Heart right ventricle (tissue), 16 donors: ENCODE results near the gene NDFIP1. TPM values are rescaled to one million over a fixed set of nuclear protein-coding genes. Genes with fewer than 3 reads are reported as not detected.
A peak's percentile ranks its signal among the peaks of the same experiment; 100 is the strongest.

Experiments used
- ATAC-seq, 8 donors: fragments of 200-7000 bp; cut with Tn5 transposase; one replicate each; pipeline ENCODE4 v1.9.1; 2020; ENCODE audit warnings: mild to moderate bottlenecking in 8 of 8, moderate library complexity in 8 of 8, moderate number of reproducible peaks in 1 of 8
- DNase-seq, 2 donors: peaks; one replicate each; pipeline ENCODE4 v3.0.0-alpha.2; 2020
- H3K27ac ChIP-seq, 10 donors: fragments of 200-600 bp; sonication (generic) in 2 of 10; one replicate each; pipeline versions ENCODE4 v1.5.0 to v1.8.0; 2020 to 2022; ENCODE audit warnings: mild to moderate bottlenecking in 3 of 10
- H3K27me3 ChIP-seq, 7 donors: fragments of 200-600 bp; one replicate each; pipeline ENCODE4 v1.8.0; 2021 to 2022; ENCODE audit warnings: mild to moderate bottlenecking in 2 of 7
- H3K36me3 ChIP-seq, 9 donors: fragments of 200-600 bp; sonication (generic) in 1 of 9; one replicate each; pipeline versions ENCODE4 v1.5.0 to v1.8.0; 2020 to 2022; ENCODE audit warnings: mild to moderate bottlenecking in 2 of 9
- H3K4me1 ChIP-seq, 9 donors: fragments of 200-600 bp; sonication (generic) in 1 of 9; one replicate each; pipeline versions ENCODE4 v1.5.0 to v1.8.0; 2020 to 2022; ENCODE audit warnings: mild to moderate bottlenecking in 4 of 9
- H3K4me3 ChIP-seq, 10 donors: fragments of 200-600 bp; sonication (generic) in 2 of 10; one replicate each; pipeline versions ENCODE4 v1.5.0 to v1.8.0; 2020 to 2022; ENCODE audit warnings: mild to moderate bottlenecking in 7 of 10, moderate library complexity in 2 of 10
- H3K9me3 ChIP-seq, 11 donors: fragments of 200-600 bp in 10 of 11; sonication (generic) in 2 of 11; one replicate each; pipeline versions ENCODE4 v1.5.0 to v1.8.0; 2013 to 2022; ENCODE audit warnings: mild to moderate bottlenecking in 2 of 11, control low read depth in 1 of 11, moderate library complexity in 1 of 11
- WGBS, 2 donors: extraction: QIAGEN DNeasy Blood & Tissue Kit; methylation state at CpG; one replicate each; pipeline ENCODE4 v1.1.7; 2013; ENCODE audit warnings: inconsistent platforms in 1 of 2; 5-methylcytosine and 5-hydroxymethylcytosine counted together
- intact Hi-C, 10 donors: fragments of 100-400 bp; cut with DNase I; formaldehyde crosslinking; loops; one replicate each; pipeline versions ENCODE4 v1.11.1 to v1.14.2; 2022
- polyA plus RNA-seq, 2 donors: library from polyadenylated mRNA; stranded (reverse); fragments of 200-250 nt; gene quantifications; one replicate each; pipeline ENCODE4 v1.2.3, GENCODE V29; 2013
- total RNA-seq, 10 donors: library from RNA; stranded (reverse); fragmentation: NEBNext Ultra II Directional in 3 of 10; extraction: Animal tissue kit (Norgen Biotek cat#: 25700) in 3 of 10; gene quantifications; one replicate each; pipeline versions ENCODE4 v1.2.1 to v1.2.4, GENCODE V29; 2021 to 2023
- TF ChIP-seq, protein P1 (sequence below), 9 donors: fragments of 200-600 bp; sonication (generic) in 2 of 9; IDR thresholded peaks; one replicate each; pipeline versions ENCODE4 v1.5.0 to v1.8.0; 2021 to 2022; ENCODE audit warnings: antibody characterized with exemption in 9 of 9, mild to moderate bottlenecking in 5 of 9, moderate library complexity in 1 of 9
- donor health status: Arrhythmogenic right ventricular cardiomyopathy.
- donor health status: ischemic (EF 13 %, LVEDD 7.1; RV severe dilation, severe dysfunction).
- donor health status: healthy with polysubstance abuse.
- donor health status: DM: no; HTN: yes; CAD: no.
- donor health status: DM: no; HTN: no; CAD: no.
- donor health status: ischemic (EF 25% LVEDD 6.9; RV normal size, moderate dysfunction).
- donor health status: ischemic (EF 25% LVEDD 5.7; RV mildly dilated, moderate dysfunction).
- donor health status: healthy.
- donor health status: DM: yes; HTN: yes; CAD: no.
- donor health status: Ischemic cardiomyopathy.
- donor health status: ischemic (EF 35%, LVEDD 5.7; RV mildly dilated, moderate dysfunction).
- donor health status: nonischemic (EF 11% LVEDD 7.7; RV severe dilation, severe dysfunction).
- donor health status: DM: yes; HTN: yes; CAD: no.
- donor health status: PGD.
- donor health status: ischemic (EF 29% LVEDD 5.4; RV normal size, mild dysfunction).
- donor health status: nonischemic (EF 23%, LVEDD 6.1; RV moderate dilation, normal function).

The NDFIP1 gene
- total and polyA plus RNA-seq, 12 donors: 25.2 to 67.4 (median 58.9) TPM

- no peaks in the 10 kb centered on the region for H3K36me3 ChIP-seq
- DNase-seq (no peak), ATAC-seq (peak in 4 of 8 donors; percentile 10 to 25 (median 20))
- H3K4me3 ChIP-seq: no peak overlapping the region
- peaks cover 0 to 17% (median 0%) of the 10 kb centered on the region in 9 donors for H3K4me1 ChIP-seq
- no peak overlapping the region for H3K27ac ChIP-seq
- intact Hi-C loops: loop anchor here in 1 of 10 donors (10.0 kb wide), 1 partner anchor 710 kb away; no protein-coding TSS in a partner anchor
- H3K9me3 ChIP-seq: no peaks in the 10 kb centered on the region
- TF ChIP-seq, protein P1, sequence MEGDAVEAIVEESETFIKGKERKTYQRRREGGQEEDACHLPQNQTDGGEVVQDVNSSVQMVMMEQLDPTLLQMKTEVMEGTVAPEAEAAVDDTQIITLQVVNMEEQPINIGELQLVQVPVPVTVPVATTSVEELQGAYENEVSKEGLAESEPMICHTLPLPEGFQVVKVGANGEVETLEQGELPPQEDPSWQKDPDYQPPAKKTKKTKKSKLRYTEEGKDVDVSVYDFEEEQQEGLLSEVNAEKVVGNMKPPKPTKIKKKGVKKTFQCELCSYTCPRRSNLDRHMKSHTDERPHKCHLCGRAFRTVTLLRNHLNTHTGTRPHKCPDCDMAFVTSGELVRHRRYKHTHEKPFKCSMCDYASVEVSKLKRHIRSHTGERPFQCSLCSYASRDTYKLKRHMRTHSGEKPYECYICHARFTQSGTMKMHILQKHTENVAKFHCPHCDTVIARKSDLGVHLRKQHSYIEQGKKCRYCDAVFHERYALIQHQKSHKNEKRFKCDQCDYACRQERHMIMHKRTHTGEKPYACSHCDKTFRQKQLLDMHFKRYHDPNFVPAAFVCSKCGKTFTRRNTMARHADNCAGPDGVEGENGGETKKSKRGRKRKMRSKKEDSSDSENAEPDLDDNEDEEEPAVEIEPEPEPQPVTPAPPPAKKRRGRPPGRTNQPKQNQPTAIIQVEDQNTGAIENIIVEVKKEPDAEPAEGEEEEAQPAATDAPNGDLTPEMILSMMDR (IDR thresholded peaks at IDR 0.05): no peak
- no peaks in the 10 kb centered on the region for H3K27me3 ChIP-seq
- WGBS, 2 donors: 67 to 71% methylated on average over 3 of the region's 3 CpGs
Observed at GRCh38 chr5:142175039-142175438, 66.5 kb downstream of the NDFIP1 start.

- H3K27ac ChIP-seq: peak overlapping the region in 2 of 10 donors; percentile 5 to 23
- ATAC-seq: peak in 6 of 8 donors; percentile 33 to 64 (median 54)
- TF ChIP-seq, protein P1 (IDR thresholded peaks at IDR 0.05): no peak
Observed at GRCh38 chr5:142175461-142176142, 67.0 kb downstream of the NDFIP1 start.

GRCh38 chr5:142176255-142176654 lies 67.7 kb downstream of the NDFIP1 start:
- Histone ChIP-seq H3K4me1 (peaks cover 0 to 17% (median 0%) of the 10 kb centered on the region in 9 donors), H3K9me3 (no peaks in the 10 kb centered on the region), H3K4me3 (no peak overlapping the region), H3K27me3 (no peaks in the 10 kb centered on the region), H3K27ac (peak overlapping the region in 2 of 10 donors; percentile 5 to 23), H3K36me3 (no peaks in the 10 kb centered on the region)
- TF ChIP-seq, protein P1 (IDR thresholded peaks at IDR 0.05): no peak
- WGBS, 2 donors: 16 to 33% methylated on average over 2 of the region's 2 CpGs
- DNase-seq: peak in 1 of 2 donors; percentile 21
- ATAC-seq: peak in 7 of 8 donors; percentile 56 to 87 (median 79)
- intact Hi-C loops: loop anchor here in 1 of 10 donors (10.0 kb wide), 1 partner anchor 709 kb away; no protein-coding TSS in a partner anchor

More at GRCh38 chr5:142175461-142176142, 67.0 kb downstream of the NDFIP1 start:
- intact Hi-C loops: loop anchor here in 1 of 10 donors (10.0 kb wide), 1 partner anchor 709 kb away; no protein-coding TSS in a partner anchor
- Histone ChIP-seq H3K4me1 (peaks cover 0 to 17% (median 0%) of the 10 kb centered on the region in 9 donors), H3K36me3 (no peaks in the 10 kb centered on the region), H3K27me3 (no peaks in the 10 kb centered on the region), H3K9me3 (no peaks in the 10 kb centered on the region), H3K4me3 (no peak overlapping the region)
- no peak for DNase-seq
- 62 to 69% methylated on average over 8 of the region's 8 CpGs for WGBS, 2 donors

GRCh38 chr5:142178651-142179050 lies 70.1 kb downstream of the NDFIP1 start:
- peaks cover 0 to 17% (median 0%) of the 10 kb centered on the region in 9 donors for H3K4me1 ChIP-seq
- no peaks in the 10 kb centered on the region for H3K36me3 ChIP-seq
- ATAC-seq (no peak), DNase-seq (no peak)
- H3K4me3 ChIP-seq: no peak overlapping the region
- no peak overlapping the region for H3K27ac ChIP-seq
- WGBS, 2 donors: 98% methylated on average over 7 of the region's 7 CpGs
- no peaks in the 10 kb centered on the region for H3K27me3 ChIP-seq
- H3K9me3 ChIP-seq: no peaks in the 10 kb centered on the region
- TF ChIP-seq, protein P1 (IDR thresholded peaks at IDR 0.05): no peak
- intact Hi-C loops: loop anchor here in 1 of 10 donors (10.0 kb wide), 1 partner anchor 706 kb away; no protein-coding TSS in a partner anchor
